HG03354 (cell line): Measurements from ENCODE around the gene A4GALT.

Experiments used
- ATAC-seq: cut with Tn5 transposase; IDR thresholded peaks from one replicate; pipeline ENCODE4 v1.9.1; 2021; ENCODE audit warnings: mild to moderate bottlenecking; ENCODE audit not compliant: unreplicated experiment, poor library complexity, severe bottlenecking

Gene A4GALT

GRCh38 chr22:42661985-42662831 is 58.5 kb downstream of the A4GALT start:
- no peak for ATAC-seq

- no peak for ATAC-seq
Measured at GRCh38 chr22:42656578-42656977, 64.1 kb downstream of the A4GALT start.

GRCh38 chr22:42655693-42656092 is 65.0 kb downstream of the A4GALT start:
- no peak for ATAC-seq

- no peak for ATAC-seq
Measured at GRCh38 chr22:42654436-42655073, 66.1 kb downstream of the A4GALT start.

GRCh38 chr22:42653999-42654398 is 66.7 kb downstream of the A4GALT start:
- ATAC-seq, result no peak

GRCh38 chr22:42651134-42651533 is 69.5 kb downstream of the A4GALT start:
- ATAC-seq, result no peak

- peak; percentile 66 for ATAC-seq
Measured at GRCh38 chr22:42649246-42650099, 71.2 kb downstream of the A4GALT start, which contains the start of gene CYB5R3. CYB5R3 (minus strand) TSS chr22:42649392; CDS start chr22:42649315, 77 bp downstream.

GRCh38 chr22:42648368-42649245 is 72.1 kb downstream of the A4GALT start:
- ATAC-seq, result peak; percentile 45

- no peak for ATAC-seq
Measured at GRCh38 chr22:42648017-42648367, 72.7 kb downstream of the A4GALT start.

- ATAC-seq, result no peak
Measured at GRCh38 chr22:42646569-42647525, 73.8 kb downstream of the A4GALT start.

- ATAC-seq, result no peak
Measured at GRCh38 chr22:42645938-42646568, 74.6 kb downstream of the A4GALT start.

- no peak for ATAC-seq
Measured at GRCh38 chr22:42645341-42645937, 75.2 kb downstream of the A4GALT start.

- ATAC-seq, result no peak
Measured at GRCh38 chr22:42644422-42645340, 76.0 kb downstream of the A4GALT start.

- no peak for ATAC-seq
Measured at GRCh38 chr22:42643634-42644421, 76.8 kb downstream of the A4GALT start.

- ATAC-seq, result no peak
Measured at GRCh38 chr22:42642806-42643633, 77.7 kb downstream of the A4GALT start.
